ENCODE results near the gene ILK. TPM values are rescaled to one million over a fixed set of nuclear protein-coding genes. Genes with fewer than 3 reads are reported as not detected.

ILK gene
- total RNA-seq, 1 experiment from 2014 or later: 73.5 TPM

GRCh38 chr11:6614446-6614845, 10.9 kb downstream of the ILK start:
- no peak overlapping the region for H3K4me2 ChIP-seq (ENCODE audit: low read length)
- H2AFZ ChIP-seq (ENCODE audit: low read depth, low read length, poor library complexity, severe bottlenecking): no peak overlapping the region
- DNase-seq (ENCODE audit: low read depth, low spot score) (no peak), ATAC-seq (no peak)
- ChIA-PET RAD21 (ENCODE audit: low non-redundant PET in 1 of 2, low total read pairs in 2 of 2, uncharacterized antibody in 2 of 2, unreplicated experiment in 2 of 2) (no interaction called here), CTCF (no interaction called here), POLR2A (no interaction called here)
- no peak overlapping the region for H3K27ac ChIP-seq (ENCODE audit: low read depth, low read length)
- H3K4me1 ChIP-seq (ENCODE audit: control insufficient read depth in 1 of 2, insufficient read depth in 2 of 2, low read length in 2 of 2): peaks cover 12 to 34% of the 10 kb centered on the region in 2 experiments
- H3K79me2 ChIP-seq (ENCODE audit: insufficient read depth, low read length): peaks cover 29% of the 10 kb centered on the region
- no peaks in the 10 kb centered on the region for H4K20me1 ChIP-seq (ENCODE audit: insufficient read depth)
- H3K4me3 ChIP-seq (replicated peaks in 1 of 2; ENCODE audit: low read depth in 1 of 2, low read length in 2 of 2): no peak overlapping the region
- H3K9me3 ChIP-seq (ENCODE audit: control insufficient read depth in 1 of 2, insufficient read depth in 1 of 2, low read depth in 1 of 2, low read length in 2 of 2): no peaks in the 10 kb centered on the region
- intact Hi-C loops (cut with micrococcal nuclease): no loop called here
- TF ChIP-seq EZH2 (IDR thresholded peaks at IDR 0.05): no peak
- no peak for TF ChIP-seq MAX (IDR thresholded peaks at IDR 0.05)
- no peak for TF ChIP-seq EGR1 (IDR thresholded peaks at IDR 0.05; ENCODE audit: low read depth)
- TF ChIP-seq JUND (IDR thresholded peaks at IDR 0.05): no peak
- no peak for TF ChIP-seq REST (IDR thresholded peaks at IDR 0.05; ENCODE audit: low read depth)
- no peak for TF ChIP-seq RAD21 (IDR thresholded peaks at IDR 0.05; ENCODE audit: low read depth)
- TF ChIP-seq CBX3 (IDR thresholded peaks at IDR 0.05; ENCODE audit: low read depth): no peak
- no peak for TF ChIP-seq SP1 (IDR thresholded peaks at IDR 0.05; ENCODE audit: low read depth)
- TF ChIP-seq FOSL1 (IDR thresholded peaks at IDR 0.05; ENCODE audit: low read depth): no peak
- no peak for TF ChIP-seq ZNF274 (IDR thresholded peaks at IDR 0.05; ENCODE audit: low read depth, low read length)
- no peak for TF ChIP-seq SIN3A (IDR thresholded peaks at IDR 0.05; ENCODE audit: low read depth)
- TF ChIP-seq ZFX (IDR thresholded peaks at IDR 0.05): no peak
- no peak for TF ChIP-seq CEBPB (IDR thresholded peaks at IDR 0.05; ENCODE audit: low read depth)
- TF ChIP-seq CTCF (IDR thresholded peaks at IDR 0.05 in 2 of 3, conservative IDR thresholded peaks at IDR 0.05 in 1 of 3; ENCODE audit: borderline replicate concordance in 1 of 3, insufficient read depth in 1 of 3, low read depth in 2 of 3, low read length in 2 of 3): no peak
- no peak for TF ChIP-seq YY1 (IDR thresholded peaks at IDR 0.05; ENCODE audit: extremely low read depth, insufficient replicate concordance, low read depth, low read length)
- no peak for TF ChIP-seq POLR2A (IDR thresholded peaks at IDR 0.05; ENCODE audit: borderline replicate concordance, extremely low read depth, insufficient read depth, insufficient read length)
- TF ChIP-seq POLR2AphosphoS5 (IDR thresholded peaks at IDR 0.05; ENCODE audit: low read depth, low read length): no peak
- H3K9me2 ChIP-seq (ENCODE audit: insufficient read depth): no peaks in the 10 kb centered on the region
- no peaks in the 10 kb centered on the region for H3K27me3 ChIP-seq (ENCODE audit: insufficient read depth, low read length)
- H3K36me3 ChIP-seq (ENCODE audit: control insufficient read depth in 1 of 2, insufficient read depth in 2 of 2, low read length in 2 of 2): peaks cover 13 to 25% of the 10 kb centered on the region in 2 experiments
- no peak overlapping the region for H3K9ac ChIP-seq (ENCODE audit: low read length)
- BruUV-seq (replicated peaks): no TSS peak

All from HCT116 (cell line).